K562 (cell line): Measurements from ENCODE around the gene PIM3. TPM values are rescaled to one million over a fixed set of nuclear protein-coding genes. Genes with fewer than 3 reads are reported as not detected.

Source experiments
- ATF2 ChIP-seq: sonication (generic); formaldehyde crosslinking; IDR thresholded peaks from 2 replicates; pipeline ENCODE4 v1.8.1; 2022; ENCODE audit warnings: missing genetic modification reagents
- BRD4 ChIP-seq: fragments of 200-600 bp; sonication (generic); IDR thresholded peaks from 2 replicates; pipeline ENCODE4 v1.6.1; 2017; ENCODE audit warnings: inconsistent platforms
- CTBP1 ChIP-seq: fragments of 450-650 bp; IDR thresholded peaks from 2 replicates; pipeline ENCODE4 v1.6.1; 2016; ENCODE audit warnings: borderline replicate concordance
- FOSL1 ChIP-seq: fragments of 200-800 bp; sonication (Bioruptor generic); conservative IDR thresholded peaks from 2 replicates; pipeline ENCODE4 v1.6.1; 2016; ENCODE audit warnings: missing genetic modification characterization, missing compliant biosample characterization
- FOXA3 ChIP-seq, 2 experiments: fragments of 450-650 bp in 1 of 2; sonication (generic) in 1 of 2; formaldehyde crosslinking; IDR thresholded peaks in 1 of 2; conservative IDR thresholded peaks in 1 of 2; 2 replicates each; pipeline versions ENCODE4 v1.4.0 to v1.8.0; 2020 to 2022; ENCODE audit warnings: mild to moderate bottlenecking in 2 of 2, missing genetic modification reagents in 1 of 2
- GABPB1 ChIP-seq: sonication (generic); formaldehyde crosslinking; IDR thresholded peaks from 2 replicates; pipeline ENCODE4 v1.8.0; 2022; ENCODE audit warnings: mild to moderate bottlenecking, missing genetic modification reagents
- HCFC1 ChIP-seq: IDR thresholded peaks from 2 replicates; pipeline ENCODE4 v1.6.1; 2012; ENCODE audit warnings: low read depth, low read length, improper control_type of control experiment
- ID3 ChIP-seq, 2 experiments: fragments of 250-450 bp in 1 of 2; fragments of 450-650 bp in 1 of 2; sonication (Bioruptor Pico) in 1 of 2; IDR thresholded peaks; 2 replicates each; pipeline versions ENCODE4 v1.6.1 to v1.8.0; 2016 to 2021; ENCODE audit warnings: mild to moderate bottlenecking in 2 of 2, moderate library complexity in 2 of 2, missing compliant biosample characterization in 1 of 2, missing genetic modification characterization in 1 of 2
- KLF16 ChIP-seq: IDR thresholded peaks from 2 replicates; pipeline ENCODE4 v1.6.1; 2016; ENCODE audit warnings: antibody characterized with exemption
- MITF ChIP-seq: IDR thresholded peaks from 2 replicates; pipeline ENCODE4 v1.6.1; 2014; ENCODE audit warnings: antibody characterized with exemption
- MXI1 ChIP-seq: IDR thresholded peaks from 2 replicates; pipeline ENCODE4 v1.6.1; 2011; ENCODE audit warnings: low read depth, mild to moderate bottlenecking, improper control_type of control experiment, low read length
- NFIC ChIP-seq: fragments of 450-650 bp; IDR thresholded peaks from 2 replicates; pipeline ENCODE4 v1.6.1; 2017; ENCODE audit warnings: mild to moderate bottlenecking, inconsistent platforms
- NONO ChIP-seq, 2 experiments: fragments of 200-400 bp in 1 of 2; fragments of 450-650 bp in 1 of 2; formaldehyde crosslinking in 1 of 2; IDR thresholded peaks; 2 replicates each; pipeline ENCODE4 v1.6.1; 2017; ENCODE audit warnings: low read depth in 2 of 2, mild to moderate bottlenecking in 2 of 2, moderate library complexity in 2 of 2, low read length in 1 of 2
- PBX2 ChIP-seq, 2 experiments: IDR thresholded peaks in 1 of 2; conservative IDR thresholded peaks in 1 of 2; 2 replicates each; pipeline ENCODE4 v1.6.1; 2016; ENCODE audit warnings: low read depth in 2 of 2, mild to moderate bottlenecking in 1 of 2, missing compliant biosample characterization in 1 of 2, missing genetic modification characterization in 1 of 2, moderate library complexity in 1 of 2
- PKNOX1 ChIP-seq: fragments of 450-650 bp; IDR thresholded peaks from 2 replicates; pipeline ENCODE4 v1.6.1; 2016
- POLR2G ChIP-seq: fragments of 200-400 bp; formaldehyde crosslinking; IDR thresholded peaks from 2 replicates; pipeline ENCODE4 v1.6.1; 2017; ENCODE audit warnings: low read depth, mild to moderate bottlenecking, antibody characterized with exemption, low read length, moderate library complexity
- RCOR1 ChIP-seq, 2 experiments: IDR thresholded peaks; 2 replicates each; pipeline ENCODE4 v1.6.1; 2012; ENCODE audit warnings: low read depth in 2 of 2, low read length in 2 of 2, borderline replicate concordance in 1 of 2, improper control_type of control experiment in 1 of 2
- SMARCE1 ChIP-seq: fragments of 450-650 bp; IDR thresholded peaks from 2 replicates; pipeline ENCODE4 v1.7.1; 2016; ENCODE audit warnings: mild to moderate bottlenecking
- U2AF1 ChIP-seq: fragments of 200-400 bp; formaldehyde crosslinking; optimal IDR thresholded peaks from 2 replicates; pipeline ENCODE3; 2017; ENCODE audit warnings: mild to moderate bottlenecking, low read depth, low read length, moderate library complexity
- polyA plus RNA-seq, 8 experiments: library from polyadenylated mRNA; depleted of rRNA in 4 of 8; stranded (reverse) in 5 of 8; unstranded in 3 of 8; fragments of >200 nt; fragmentation: Nextera tagmentation in 2 of 8; fragmentation: Illumina TruSeq in 1 of 8; extraction: Ambion mirVana in 2 of 8; extraction: Trizol in 1 of 8; gene quantifications; 2 replicates each; pipeline versions ENCODE4 v1.2.1 to v1.2.3, GENCODE V29; 2011 to 2014; ENCODE audit warnings: inconsistent platforms in 1 of 8, missing spikeins in 1 of 8
- total RNA-seq, 7 experiments: library from RNA; depleted of rRNA in 6 of 7; stranded (reverse); fragments of >200 nt in 6 of 7; fragmentation: Illumina TruSeq in 2 of 7; extraction: Trizol in 2 of 7; gene quantifications; 2 replicates each; pipeline versions ENCODE4 v1.2.1 to v1.2.3, GENCODE V29; 2011 to 2021; ENCODE audit warnings: low replicate concordance in 1 of 7

The PIM3 gene
- total and polyA plus RNA-seq, 9 of the 15 experiments (the other 6 are each of a cell fraction or from before 2014, with no cell fraction given) = 0.24 to 40.5 (median 5.3) TPM

GRCh38 chr22:49970528-49971231, 10.1 kb downstream of the PIM3 start (continued):
- TF ChIP-seq KLF16 (peak; percentile 20; the same call in 1 of the 2 replicates), U2AF1 (no peak), FOXA3 (CRISPR knock-in tag; conservative IDR thresholded peaks at IDR 0.05 in 1 of 2, IDR thresholded peaks at IDR 0.05 in 1 of 2) (no peak), SMARCE1 (peak; percentile 82), FOSL1 (tag) (peak; percentile 99), NONO (IDR thresholded peaks at IDR 0.05; ENCODE audit: low read depth in 2 of 2, low read length in 1 of 2) (0 out of 4 replicates have a peak, but pooled peaks of 1 of the 2 experiments have one; percentile 8), CTBP1 (peak; percentile 77; the same call in 1 of the 2 replicates), PKNOX1 (peak; percentile 95), HCFC1 (0 out of 2 replicates have a peak, but pooled peaks have one; percentile 35), MITF (peak; percentile 98), ATF2 (peak; percentile 75; the same call in 1 of the 2 replicates), GABPB1 (CRISPR knock-in tag) (peak; percentile 46; the same call in 1 of the 2 replicates), PBX2 (CRISPR knock-in tag; IDR thresholded peaks at IDR 0.05; ENCODE audit: low read depth) (peak; percentile 61), PBX2 (tag; conservative IDR thresholded peaks at IDR 0.05; ENCODE audit: low read depth) (peak; percentile 79), BRD4 (no peak), NFIC (peak; percentile 31), RCOR1 (IDR thresholded peaks at IDR 0.05; ENCODE audit: borderline replicate concordance in 1 of 2, low read depth in 2 of 2, low read length in 2 of 2) (peak in 1 of 2 experiments; percentile 62; a peak in 2 of 4 replicates), ID3 (CRISPR knock-in tag; IDR thresholded peaks at IDR 0.05) (no peak), ID3 (tag; IDR thresholded peaks at IDR 0.05) (peak; percentile 87), POLR2G (peak; percentile 89), MXI1 (peak; percentile 59; the same call in 1 of the 2 replicates)
